ENCODE results near the gene GFI1B. TPM values are rescaled to one million over a fixed set of nuclear protein-coding genes. Genes with fewer than 3 reads are reported as not detected.

The GFI1B gene
- total and polyA plus RNA-seq, 2 of the 4 experiments (the other 2 are of a cell fraction) = 0.02 TPM; not detected in 1

DNA sequence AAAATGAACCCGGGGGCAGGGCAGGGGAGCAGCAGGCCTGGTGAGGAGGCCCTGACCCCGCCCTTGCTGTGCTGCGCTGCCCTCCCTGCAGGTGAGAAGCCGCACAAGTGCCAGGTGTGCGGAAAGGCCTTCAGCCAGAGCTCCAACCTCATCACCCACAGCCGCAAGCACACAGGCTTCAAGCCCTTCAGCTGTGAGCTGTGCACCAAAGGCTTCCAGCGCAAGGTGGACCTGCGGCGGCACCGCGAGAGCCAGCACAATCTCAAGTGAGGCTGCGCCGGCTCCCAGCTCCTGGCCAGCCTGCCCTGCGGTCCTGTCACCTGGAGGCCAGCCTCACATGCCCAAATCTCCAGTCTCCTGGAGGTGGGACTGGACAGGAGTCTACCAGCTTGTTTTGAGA, 12.3 kb downstream of the GFI1B start:
- no peak overlapping the region for H3K14ac ChIP-seq (replicated peaks; ENCODE audit: low read depth, low read length)
- no peak overlapping the region for H4K8ac ChIP-seq (ENCODE audit: low read depth in 2 of 2, low read length in 2 of 2)
- no peak overlapping the region for H2AK5ac ChIP-seq (ENCODE audit: low read depth, low read length)
- WGBS, 2 experiments (ENCODE audit: extremely low coverage in 2 of 2, insufficient read length in 1 of 2) = 93% methylated on average over 3 of the region's 14 CpGs; no CpG with 5 or more reads in 1 of the 2 experiments
- H3K4me2 ChIP-seq (ENCODE audit: low read depth, low read length) = no peak overlapping the region
- H3K27me3 ChIP-seq (ENCODE audit: control insufficient read depth, insufficient read depth, low read length) = peaks cover 66% of the 10 kb centered on the region
- BruUV-seq (replicated peaks) = no TSS peak
- H2AFZ ChIP-seq (replicated peaks; ENCODE audit: low read length, poor library complexity) = no peak overlapping the region
- no peak overlapping the region for H3K18ac ChIP-seq (ENCODE audit: low read depth, low read length)
- POLR2A ChIA-PET (ENCODE audit: unreplicated experiment) = no interaction called here
- H2BK5ac ChIP-seq (ENCODE audit: low read depth, low read length, poor library complexity, severe bottlenecking) = no peak overlapping the region
- no peak overlapping the region for H3K27ac ChIP-seq (ENCODE audit: insufficient read depth, low read length)
- ATAC-seq (ENCODE audit: low read depth) (no peak), DNase-seq (no peak)
- H2BK120ac ChIP-seq (ENCODE audit: low read depth, low read length) = no peak overlapping the region
- H3K56ac ChIP-seq (ENCODE audit: extremely low read depth, insufficient read depth, low read length) = no peak overlapping the region
- H2AK9ac ChIP-seq (replicated peaks; ENCODE audit: low read depth, low read length, poor library complexity) = no peak overlapping the region
- H3K4me1 ChIP-seq (ENCODE audit: control insufficient read depth, insufficient read depth, low read length) = no peaks in the 10 kb centered on the region
- CTCF ChIA-PET = no interaction called here
- no peaks in the 10 kb centered on the region for H4K20me1 ChIP-seq (ENCODE audit: insufficient read depth, low read length)
- intact Hi-C loops (cut with micrococcal nuclease) (no loop called here), dilution Hi-C loops (cut with HindIII; ENCODE audit: low sequenced_read_pairs, unreplicated experiment) (no loop called here), in situ Hi-C loops (cut with MboI; ENCODE audit: low sequenced_read_pairs) (no loop called here)
- TF ChIP-seq RCOR1 (IDR thresholded peaks at IDR 0.05; ENCODE audit: insufficient replicate concordance, low read length) (no peak), SMC3 (IDR thresholded peaks at IDR 0.05; ENCODE audit: low read depth, low read length) (no peak), FOS (IDR thresholded peaks at IDR 0.05; ENCODE audit: low read depth, low read length) (no peak), POLR2A (IDR thresholded peaks at IDR 0.05; ENCODE audit: low read depth, low read length) (no peak), RFX5 (IDR thresholded peaks at IDR 0.05; ENCODE audit: low read depth, low read length) (no peak), MAFK (IDR thresholded peaks at IDR 0.05; ENCODE audit: low read depth, low read length) (no peak), CEBPB (IDR thresholded peaks at IDR 0.05; ENCODE audit: low read depth, low read length) (no peak), CHD1 (IDR thresholded peaks at IDR 0.05; ENCODE audit: low read depth, low read length) (no peak), MXI1 (IDR thresholded peaks at IDR 0.05; ENCODE audit: borderline replicate concordance, low read depth, low read length) (no peak), BHLHE40 (IDR thresholded peaks at IDR 0.05; ENCODE audit: low read depth, low read length) (no peak), RAD21 (IDR thresholded peaks at IDR 0.05; ENCODE audit: low read length) (no peak), NFE2L2 (IDR thresholded peaks at IDR 0.05; ENCODE audit: low read depth, low read length) (no peak), MAZ (IDR thresholded peaks at IDR 0.05; ENCODE audit: borderline replicate concordance, low read depth, low read length) (no peak)
- TF ChIP-seq, protein P1, sequence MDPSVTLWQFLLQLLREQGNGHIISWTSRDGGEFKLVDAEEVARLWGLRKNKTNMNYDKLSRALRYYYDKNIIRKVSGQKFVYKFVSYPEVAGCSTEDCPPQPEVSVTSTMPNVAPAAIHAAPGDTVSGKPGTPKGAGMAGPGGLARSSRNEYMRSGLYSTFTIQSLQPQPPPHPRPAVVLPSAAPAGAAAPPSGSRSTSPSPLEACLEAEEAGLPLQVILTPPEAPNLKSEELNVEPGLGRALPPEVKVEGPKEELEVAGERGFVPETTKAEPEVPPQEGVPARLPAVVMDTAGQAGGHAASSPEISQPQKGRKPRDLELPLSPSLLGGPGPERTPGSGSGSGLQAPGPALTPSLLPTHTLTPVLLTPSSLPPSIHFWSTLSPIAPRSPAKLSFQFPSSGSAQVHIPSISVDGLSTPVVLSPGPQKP (IDR thresholded peaks at IDR 0.05; ENCODE audit: borderline replicate concordance, low read depth, low read length) = no peak
- TF ChIP-seq, protein P2, sequence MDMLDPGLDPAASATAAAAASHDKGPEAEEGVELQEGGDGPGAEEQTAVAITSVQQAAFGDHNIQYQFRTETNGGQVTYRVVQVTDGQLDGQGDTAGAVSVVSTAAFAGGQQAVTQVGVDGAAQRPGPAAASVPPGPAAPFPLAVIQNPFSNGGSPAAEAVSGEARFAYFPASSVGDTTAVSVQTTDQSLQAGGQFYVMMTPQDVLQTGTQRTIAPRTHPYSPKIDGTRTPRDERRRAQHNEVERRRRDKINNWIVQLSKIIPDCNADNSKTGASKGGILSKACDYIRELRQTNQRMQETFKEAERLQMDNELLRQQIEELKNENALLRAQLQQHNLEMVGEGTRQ (IDR thresholded peaks at IDR 0.05; ENCODE audit: low read depth, low read length) = no peak
- TF ChIP-seq, protein P3, sequence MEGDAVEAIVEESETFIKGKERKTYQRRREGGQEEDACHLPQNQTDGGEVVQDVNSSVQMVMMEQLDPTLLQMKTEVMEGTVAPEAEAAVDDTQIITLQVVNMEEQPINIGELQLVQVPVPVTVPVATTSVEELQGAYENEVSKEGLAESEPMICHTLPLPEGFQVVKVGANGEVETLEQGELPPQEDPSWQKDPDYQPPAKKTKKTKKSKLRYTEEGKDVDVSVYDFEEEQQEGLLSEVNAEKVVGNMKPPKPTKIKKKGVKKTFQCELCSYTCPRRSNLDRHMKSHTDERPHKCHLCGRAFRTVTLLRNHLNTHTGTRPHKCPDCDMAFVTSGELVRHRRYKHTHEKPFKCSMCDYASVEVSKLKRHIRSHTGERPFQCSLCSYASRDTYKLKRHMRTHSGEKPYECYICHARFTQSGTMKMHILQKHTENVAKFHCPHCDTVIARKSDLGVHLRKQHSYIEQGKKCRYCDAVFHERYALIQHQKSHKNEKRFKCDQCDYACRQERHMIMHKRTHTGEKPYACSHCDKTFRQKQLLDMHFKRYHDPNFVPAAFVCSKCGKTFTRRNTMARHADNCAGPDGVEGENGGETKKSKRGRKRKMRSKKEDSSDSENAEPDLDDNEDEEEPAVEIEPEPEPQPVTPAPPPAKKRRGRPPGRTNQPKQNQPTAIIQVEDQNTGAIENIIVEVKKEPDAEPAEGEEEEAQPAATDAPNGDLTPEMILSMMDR (conservative IDR thresholded peaks at IDR 0.05; ENCODE audit: low read depth, low read length) = no peak
- H3K9me3 ChIP-seq (ENCODE audit: control insufficient read depth, insufficient read depth, low read length) = no peaks in the 10 kb centered on the region
- H3K9ac ChIP-seq (ENCODE audit: low read depth, low read length) = no peak overlapping the region
- H3K9me1 ChIP-seq (ENCODE audit: insufficient read depth, low read length) = no peaks in the 10 kb centered on the region
- no peak overlapping the region for H2BK15ac ChIP-seq (ENCODE audit: low read depth, low read length)
- no peaks in the 10 kb centered on the region for H3K36me3 ChIP-seq (ENCODE audit: control insufficient read depth, insufficient read depth, low read length)
- no peak overlapping the region for H4K91ac ChIP-seq (ENCODE audit: insufficient read depth, low read depth, low read length)
- H3K79me1 ChIP-seq (ENCODE audit: low read depth in 1 of 2, low read length in 2 of 2) = no peaks in the 10 kb centered on the region
- no peak overlapping the region for H3K4ac ChIP-seq (ENCODE audit: low read depth, low read length)
- no peak overlapping the region for H4K5ac ChIP-seq (ENCODE audit: low read depth, low read length)
- no peak overlapping the region for H3K4me3 ChIP-seq (ENCODE audit: insufficient read depth, low read depth, low read length)
- H3K23ac ChIP-seq (ENCODE audit: low read depth, low read length) = no peak overlapping the region
- H2BK20ac ChIP-seq (ENCODE audit: low read depth, low read length) = no peak overlapping the region

Measured in IMR-90 (cell line).